Astrocyte (in vitro differentiated cells and primary cell): ENCODE data around the gene PSEN2. TPM values are rescaled to one million over a fixed set of nuclear protein-coding genes. Genes with fewer than 3 reads are reported as not detected.

Experiments used
- DNase-seq: peaks from one replicate; pipeline ENCODE4 v3.0.0-alpha.2; 2010; ENCODE audit warnings: low read depth
- FAIRE-seq: peaks from 2 replicates; lab custom pipeline; 2011; peaks lifted over from hg19 to GRCh38; lab: Jason Lieb, UNC
- H2AFZ ChIP-seq: 2 replicates; pipeline ENCODE4 v1.6.0; 2012; ENCODE audit warnings: low read depth, low read length, inconsistent platforms
- H3K27ac ChIP-seq: 2 replicates; pipeline ENCODE4 v1.5.1; 2011; ENCODE audit warnings: low read depth, low read length, inconsistent platforms
- H3K27me3 ChIP-seq: 2 replicates; pipeline ENCODE4 v1.6.0; 2011; ENCODE audit warnings: low read length, inconsistent platforms; ENCODE audit not compliant: insufficient read depth
- H3K36me3 ChIP-seq: 2 replicates; pipeline ENCODE4 v1.5.1; 2011; ENCODE audit warnings: low read length, inconsistent platforms; ENCODE audit not compliant: insufficient read depth
- H3K4me1 ChIP-seq: 2 replicates; pipeline ENCODE4 v1.5.1; 2011; ENCODE audit warnings: low read length, inconsistent platforms; ENCODE audit not compliant: insufficient read depth
- H3K4me2 ChIP-seq: 2 replicates; pipeline ENCODE4 v1.6.0; 2012; ENCODE audit warnings: low read length, inconsistent platforms
- H3K4me3 ChIP-seq: 2 replicates; pipeline ENCODE4 v1.5.1; 2011; ENCODE audit warnings: low read depth, mild to moderate bottlenecking, low read length, inconsistent platforms; ENCODE audit not compliant: insufficient read depth
- H3K79me2 ChIP-seq: 2 replicates; pipeline ENCODE4 v1.6.0; 2012; ENCODE audit warnings: mild to moderate bottlenecking, low read length, inconsistent platforms; ENCODE audit not compliant: insufficient read depth
- H3K9ac ChIP-seq: 2 replicates; pipeline ENCODE4 v1.6.0; 2012; ENCODE audit warnings: mild to moderate bottlenecking, low read length, inconsistent platforms
- H3K9me3 ChIP-seq: 2 replicates; pipeline ENCODE4 v1.5.1; 2012; ENCODE audit warnings: low read depth, mild to moderate bottlenecking, low read length, inconsistent platforms; ENCODE audit not compliant: insufficient read depth
- H4K20me1 ChIP-seq: 2 replicates; pipeline ENCODE4 v1.6.0; 2012; ENCODE audit warnings: low read length, inconsistent platforms; ENCODE audit not compliant: insufficient read depth
- H3K27ac Mint-ChIP-seq: one replicate; pipeline ENCODE4 v1.8.0; 2021; ENCODE audit warnings: mild to moderate bottlenecking, mixed read lengths; ENCODE audit not compliant: unreplicated experiment
- H3K27me3 Mint-ChIP-seq: one replicate; pipeline ENCODE4 v1.8.0; 2021; ENCODE audit warnings: low read depth, mixed read lengths; ENCODE audit not compliant: unreplicated experiment
- H3K36me3 Mint-ChIP-seq: one replicate; pipeline ENCODE4 v1.8.0; 2021; ENCODE audit warnings: low read depth, mixed read lengths; ENCODE audit not compliant: unreplicated experiment
- H3K4me1 Mint-ChIP-seq: one replicate; pipeline ENCODE4 v1.8.0; 2021; ENCODE audit warnings: low read depth, mixed read lengths; ENCODE audit not compliant: unreplicated experiment
- H3K4me3 Mint-ChIP-seq: one replicate; pipeline ENCODE4 v1.8.0; 2021; ENCODE audit warnings: mild to moderate bottlenecking, moderate library complexity, mixed read lengths; ENCODE audit not compliant: unreplicated experiment
- H3K9me3 Mint-ChIP-seq: one replicate; pipeline ENCODE4 v1.8.0; 2021; ENCODE audit warnings: mild to moderate bottlenecking, mixed read lengths; ENCODE audit not compliant: unreplicated experiment
- EZH2 ChIP-seq: IDR thresholded peaks from 2 replicates; pipeline ENCODE4 v1.6.1; 2012; ENCODE audit warnings: mild to moderate bottlenecking, low read length, inconsistent platforms; ENCODE audit not compliant: insufficient read depth
- total RNA-seq: library from RNA; stranded (reverse); gene quantifications from 2 replicates; pipeline ENCODE4 v1.2.1, GENCODE V29; 2021
- TF ChIP-seq, protein P1 (sequence below): IDR thresholded peaks from 2 replicates; pipeline ENCODE4 v1.5.1; 2011; ENCODE audit warnings: low read depth, mild to moderate bottlenecking, inconsistent platforms, low read length, moderate library complexity; ENCODE audit not compliant: insufficient read depth

Gene PSEN2
- total RNA-seq, 1 donor from 2014 or later, result 12.4 TPM

DNA sequence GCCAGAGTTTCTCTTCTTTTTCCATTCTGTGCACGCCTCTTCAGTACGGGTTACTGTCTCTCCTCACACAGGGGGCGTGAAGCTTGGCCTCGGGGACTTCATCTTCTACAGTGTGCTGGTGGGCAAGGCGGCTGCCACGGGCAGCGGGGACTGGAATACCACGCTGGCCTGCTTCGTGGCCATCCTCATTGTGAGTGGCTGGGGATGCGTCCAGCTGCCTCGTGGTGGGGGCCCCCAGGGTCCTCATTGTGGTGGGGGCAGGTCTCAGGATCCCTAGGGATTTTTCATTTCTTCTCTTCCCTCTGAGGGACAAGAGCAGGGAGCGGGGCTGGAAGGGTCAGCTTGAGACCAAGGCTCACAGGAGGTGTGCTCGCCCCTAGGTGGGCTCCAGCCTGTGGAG lies 23.5 kb downstream of the PSEN2 start:
- Histone ChIP-seq H3K4me3 (no peak overlapping the region), H3K27me3 (no peaks in the 10 kb centered on the region), H3K4me1 (peaks cover 5% of the 10 kb centered on the region), H3K4me2 (no peak overlapping the region), H3K9me3 (no peaks in the 10 kb centered on the region), H3K27ac (no peak overlapping the region), H4K20me1 (no peaks in the 10 kb centered on the region), H2AFZ (no peak overlapping the region), H3K36me3 (no peaks in the 10 kb centered on the region), H3K9ac (no peak overlapping the region), H3K79me2 (no peaks in the 10 kb centered on the region)
- H3K36me3 Mint-ChIP-seq, result peaks cover 17% of the 10 kb centered on the region
- H3K27ac Mint-ChIP-seq, result no peak overlapping the region
- no peak for DNase-seq
- H3K4me3 Mint-ChIP-seq, result no peak overlapping the region
- H3K27me3 Mint-ChIP-seq, result no peaks in the 10 kb centered on the region
- no peak for FAIRE-seq
- peaks cover 7% of the 10 kb centered on the region for H3K4me1 Mint-ChIP-seq
- TF ChIP-seq EZH2, result no peak
- TF ChIP-seq, protein P1, sequence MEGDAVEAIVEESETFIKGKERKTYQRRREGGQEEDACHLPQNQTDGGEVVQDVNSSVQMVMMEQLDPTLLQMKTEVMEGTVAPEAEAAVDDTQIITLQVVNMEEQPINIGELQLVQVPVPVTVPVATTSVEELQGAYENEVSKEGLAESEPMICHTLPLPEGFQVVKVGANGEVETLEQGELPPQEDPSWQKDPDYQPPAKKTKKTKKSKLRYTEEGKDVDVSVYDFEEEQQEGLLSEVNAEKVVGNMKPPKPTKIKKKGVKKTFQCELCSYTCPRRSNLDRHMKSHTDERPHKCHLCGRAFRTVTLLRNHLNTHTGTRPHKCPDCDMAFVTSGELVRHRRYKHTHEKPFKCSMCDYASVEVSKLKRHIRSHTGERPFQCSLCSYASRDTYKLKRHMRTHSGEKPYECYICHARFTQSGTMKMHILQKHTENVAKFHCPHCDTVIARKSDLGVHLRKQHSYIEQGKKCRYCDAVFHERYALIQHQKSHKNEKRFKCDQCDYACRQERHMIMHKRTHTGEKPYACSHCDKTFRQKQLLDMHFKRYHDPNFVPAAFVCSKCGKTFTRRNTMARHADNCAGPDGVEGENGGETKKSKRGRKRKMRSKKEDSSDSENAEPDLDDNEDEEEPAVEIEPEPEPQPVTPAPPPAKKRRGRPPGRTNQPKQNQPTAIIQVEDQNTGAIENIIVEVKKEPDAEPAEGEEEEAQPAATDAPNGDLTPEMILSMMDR, result no peak
- H3K9me3 Mint-ChIP-seq, result no peaks in the 10 kb centered on the region

DNA sequence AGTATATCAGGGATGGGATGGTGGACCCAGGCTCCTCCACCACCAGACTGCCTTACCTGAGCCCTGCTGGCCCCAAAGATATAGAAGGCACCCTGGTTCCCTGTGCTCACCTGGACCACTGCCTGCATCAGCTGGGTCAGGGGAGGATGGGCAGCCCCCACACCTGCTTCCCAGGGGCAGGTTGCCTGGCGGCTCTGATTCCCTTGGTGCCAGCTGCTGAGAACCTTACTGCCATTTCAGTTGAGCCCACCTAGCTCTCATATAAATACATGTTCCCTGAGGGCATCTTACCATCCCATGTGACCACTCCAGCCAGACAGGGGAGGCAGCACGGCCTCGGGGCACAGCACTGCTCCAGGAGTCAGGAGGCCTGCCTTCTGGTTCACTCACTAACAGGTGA lies 24.4 kb downstream of the PSEN2 start:
- Mint-ChIP-seq H3K4me1 (peaks cover 7% of the 10 kb centered on the region), H3K9me3 (no peaks in the 10 kb centered on the region), H3K36me3 (peaks cover 15% of the 10 kb centered on the region), H3K27ac (no peak overlapping the region), H3K27me3 (no peaks in the 10 kb centered on the region), H3K4me3 (no peak overlapping the region)
- DNase-seq (no peak), FAIRE-seq (no peak)
- Histone ChIP-seq H3K9me3 (no peaks in the 10 kb centered on the region), H4K20me1 (no peaks in the 10 kb centered on the region), H3K27me3 (no peaks in the 10 kb centered on the region), H3K4me3 (no peak overlapping the region), H3K4me2 (no peak overlapping the region), H2AFZ (no peak overlapping the region), H3K4me1 (peaks cover 5% of the 10 kb centered on the region), H3K36me3 (no peaks in the 10 kb centered on the region), H3K27ac (no peak overlapping the region), H3K79me2 (no peaks in the 10 kb centered on the region), H3K9ac (no peak overlapping the region)
- TF ChIP-seq, protein P1, result no peak
- no peak for TF ChIP-seq EZH2

DNA sequence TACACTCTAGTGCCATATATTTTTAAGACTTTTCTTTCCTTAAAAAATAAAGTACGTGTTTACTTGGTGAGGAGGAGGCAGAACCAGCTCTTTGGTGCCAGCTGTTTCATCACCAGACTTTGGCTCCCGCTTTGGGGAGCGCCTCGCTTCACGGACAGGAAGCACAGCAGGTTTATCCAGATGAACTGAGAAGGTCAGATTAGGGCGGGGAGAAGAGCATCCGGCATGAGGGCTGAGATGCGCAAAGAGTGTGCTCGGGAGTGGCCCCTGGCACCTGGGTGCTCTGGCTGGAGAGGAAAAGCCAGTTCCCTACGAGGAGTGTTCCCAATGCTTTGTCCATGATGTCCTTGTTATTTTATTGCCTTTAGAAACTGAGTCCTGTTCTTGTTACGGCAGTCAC lies 25.2 kb downstream of the PSEN2 start:
- H3K9me3 ChIP-seq, result no peaks in the 10 kb centered on the region
- H2AFZ ChIP-seq, result no peak overlapping the region
- H3K9ac ChIP-seq, result no peak overlapping the region
- H3K36me3 ChIP-seq, result no peaks in the 10 kb centered on the region
- H3K27me3 ChIP-seq, result no peaks in the 10 kb centered on the region
- H3K4me3 ChIP-seq, result no peak overlapping the region
- no peaks in the 10 kb centered on the region for H4K20me1 ChIP-seq
- H3K4me1 Mint-ChIP-seq, result peaks cover 7% of the 10 kb centered on the region
- no peaks in the 10 kb centered on the region for H3K27me3 Mint-ChIP-seq
- peaks cover 14% of the 10 kb centered on the region for H3K36me3 Mint-ChIP-seq
- H3K79me2 ChIP-seq, result no peaks in the 10 kb centered on the region
- no peak overlapping the region for H3K4me2 ChIP-seq
- H3K27ac Mint-ChIP-seq, result no peak overlapping the region
- no peak overlapping the region for H3K4me3 Mint-ChIP-seq
- H3K9me3 Mint-ChIP-seq, result no peaks in the 10 kb centered on the region
- no peak for DNase-seq
- peaks cover 5% of the 10 kb centered on the region for H3K4me1 ChIP-seq
- H3K27ac ChIP-seq, result no peak overlapping the region
- TF ChIP-seq EZH2, result no peak
- TF ChIP-seq, protein P1, result no peak
- no peak for FAIRE-seq
